H9 (cell line): Measurements from ENCODE around the gene ZCCHC7. TPM values are rescaled to one million over a fixed set of nuclear protein-coding genes. Genes with fewer than 3 reads are reported as not detected.
"Not testable (repeated sequence)": the region's sequence is repeated elsewhere in the genome, so short reads cannot be mapped to it uniquely, and the experiment has no call there.

Source experiments
- DNase-seq: peaks from one replicate; pipeline ENCODE4 v3.0.0-alpha.2; 2017
- H2AFZ ChIP-seq: one replicate; pipeline ENCODE4 v1.6.1; 2013; ENCODE audit warnings: mild to moderate bottlenecking, low read length, control low read depth, moderate library complexity
- H2AK5ac ChIP-seq: 2 replicates; pipeline ENCODE4 v1.6.1; 2013; ENCODE audit warnings: low read length, control low read depth, mixed read lengths; ENCODE audit not compliant: insufficient read length
- H2BK120ac ChIP-seq: one replicate; pipeline ENCODE4 v1.6.1; 2013; ENCODE audit warnings: low read depth, mild to moderate bottlenecking, low read length, control low read depth, inconsistent platforms; ENCODE audit not compliant: poor library complexity, severe bottlenecking
- H2BK12ac ChIP-seq: 2 replicates; pipeline ENCODE4 v1.6.1; 2013; ENCODE audit warnings: low read length, control low read depth, mixed read lengths, low read depth; ENCODE audit not compliant: insufficient read length
- H2BK15ac ChIP-seq: 2 replicates; pipeline ENCODE4 v1.6.1; 2013; ENCODE audit warnings: low read depth, low read length, control low read depth
- H2BK20ac ChIP-seq: one replicate; pipeline ENCODE4 v1.6.1; 2013; ENCODE audit warnings: low read depth, mild to moderate bottlenecking, low read length, control low read depth, inconsistent platforms; ENCODE audit not compliant: poor library complexity, severe bottlenecking
- H2BK5ac ChIP-seq: 2 replicates; pipeline ENCODE4 v1.6.1; 2013; ENCODE audit warnings: low read length, control low read depth, mixed read lengths; ENCODE audit not compliant: insufficient read length
- H3K14ac ChIP-seq: 2 replicates; pipeline ENCODE4 v1.6.1; 2013; ENCODE audit warnings: low read length, control low read depth; ENCODE audit not compliant: insufficient read depth
- H3K18ac ChIP-seq: 2 replicates; pipeline ENCODE4 v1.6.1; 2013; ENCODE audit warnings: low read depth, mild to moderate bottlenecking, mixed read lengths, low read length, control low read depth; ENCODE audit not compliant: insufficient read length
- H3K23ac ChIP-seq: 2 replicates; pipeline ENCODE4 v1.6.1; 2013; ENCODE audit warnings: low read length, control low read depth, mixed read lengths, low read depth; ENCODE audit not compliant: insufficient read length
- H3K23me2 ChIP-seq: 2 replicates; pipeline ENCODE4 v1.6.1; 2013; ENCODE audit warnings: low read depth, mild to moderate bottlenecking, mixed read lengths, low read length, control low read depth; ENCODE audit not compliant: insufficient read length, poor library complexity, severe bottlenecking
- H3K27ac ChIP-seq: 2 replicates; pipeline ENCODE4 v1.5.1; 2013; ENCODE audit warnings: low read length, control low read depth, mixed read lengths, low read depth; ENCODE audit not compliant: insufficient read length
- H3K27me3 ChIP-seq: 2 replicates; pipeline ENCODE4 v1.6.1; 2013; ENCODE audit warnings: low read length, control low read depth, inconsistent platforms; ENCODE audit not compliant: insufficient read depth
- H3K4ac ChIP-seq: 2 replicates; pipeline ENCODE4 v1.6.1; 2013; ENCODE audit warnings: low read depth, mild to moderate bottlenecking, control low read depth, inconsistent platforms, low read length, moderate library complexity
- H3K4me1 ChIP-seq: 2 replicates; pipeline ENCODE4 v1.6.1; 2013; ENCODE audit warnings: low read length, control low read depth, inconsistent platforms; ENCODE audit not compliant: insufficient read depth
- H3K4me2 ChIP-seq: 2 replicates; pipeline ENCODE4 v1.6.1; 2013; ENCODE audit warnings: low read length, control low read depth, mixed read lengths; ENCODE audit not compliant: insufficient read length, insufficient read depth
- H3K56ac ChIP-seq: 2 replicates; pipeline ENCODE4 v1.6.1; 2013; ENCODE audit warnings: low read depth, mild to moderate bottlenecking, mixed read lengths, low read length, control low read depth; ENCODE audit not compliant: insufficient read length
- H3K79me1 ChIP-seq: 2 replicates; pipeline ENCODE4 v1.6.1; 2013; ENCODE audit warnings: low read depth, mild to moderate bottlenecking, moderate library complexity, low read length, control low read depth, inconsistent platforms; ENCODE audit not compliant: insufficient read depth, poor library complexity, severe bottlenecking
- H3K79me2 ChIP-seq: 2 replicates; pipeline ENCODE4 v1.6.1; 2013; ENCODE audit warnings: low read length, control low read depth, inconsistent platforms; ENCODE audit not compliant: insufficient read depth
- H3K9ac ChIP-seq: 2 replicates; pipeline ENCODE4 v1.6.1; 2013; ENCODE audit warnings: low read length, control low read depth, mixed read lengths; ENCODE audit not compliant: insufficient read length; ENCODE audit errors: extremely low read depth
- H3K9me3 ChIP-seq: one replicate; pipeline ENCODE4 v1.6.1; 2013; ENCODE audit warnings: low read depth, low read length, inconsistent platforms; ENCODE audit not compliant: control insufficient read depth
- H3T11ph ChIP-seq: one replicate; pipeline ENCODE4 v1.6.1; 2013; ENCODE audit warnings: mild to moderate bottlenecking, low read length, control low read depth, inconsistent platforms
- H4K20me1 ChIP-seq: one replicate; pipeline ENCODE4 v1.6.1; 2013; ENCODE audit not compliant: control insufficient read depth, insufficient read length, insufficient read depth
- H4K5ac ChIP-seq: 2 replicates; pipeline ENCODE4 v1.6.1; 2013; ENCODE audit warnings: low read depth, mild to moderate bottlenecking, mixed read lengths, low read length, control low read depth; ENCODE audit not compliant: insufficient read length
- H4K8ac ChIP-seq: replicated peaks from 2 replicates; pipeline ENCODE4 v1.6.1; 2013; ENCODE audit warnings: low read length, control low read depth, mixed read lengths, low read depth; ENCODE audit not compliant: insufficient read length
- H4K91ac ChIP-seq: 2 replicates; pipeline ENCODE4 v1.6.1; 2013; ENCODE audit warnings: low read depth, mild to moderate bottlenecking, moderate library complexity, mixed read lengths, low read length, control low read depth; ENCODE audit not compliant: insufficient read length
- H3K27ac Mint-ChIP-seq, 3 experiments: 2 replicates in 2 of 3; 3 replicates in 1 of 3; pipeline ENCODE4 v1.8.0; 2020 to 2021; ENCODE audit warnings: mixed read lengths in 3 of 3, mild to moderate bottlenecking in 1 of 3, moderate library complexity in 1 of 3
- H3K27me3 Mint-ChIP-seq: 2 replicates; pipeline ENCODE4 v1.8.0; 2021; ENCODE audit warnings: low read depth, mild to moderate bottlenecking, moderate library complexity, mixed read lengths
- H3K36me3 Mint-ChIP-seq, 3 experiments: 2 replicates in 2 of 3; 3 replicates in 1 of 3; pipeline ENCODE4 v1.8.0; 2020 to 2021; ENCODE audit warnings: low read depth in 3 of 3, mixed read lengths in 3 of 3; ENCODE audit not compliant: insufficient read depth in 1 of 3
- H3K4me1 Mint-ChIP-seq, 2 experiments: 2 replicates each; pipeline ENCODE4 v1.8.0; 2020; ENCODE audit warnings: mixed read lengths in 2 of 2
- H3K4me3 Mint-ChIP-seq, 2 experiments: 2 replicates in 1 of 2; 3 replicates in 1 of 2; pipeline ENCODE4 v1.8.0; 2020 to 2021; ENCODE audit warnings: mild to moderate bottlenecking in 2 of 2, mixed read lengths in 2 of 2, moderate library complexity in 1 of 2
- H3K9me3 Mint-ChIP-seq, 2 experiments: 2 replicates in 1 of 2; 3 replicates in 1 of 2; pipeline ENCODE4 v1.8.0; 2020; ENCODE audit warnings: mild to moderate bottlenecking in 2 of 2, mixed read lengths in 2 of 2, moderate library complexity in 1 of 2
- CTCF ChIP-seq: fragments of 200-600 bp; sonication (generic); conservative IDR thresholded peaks from 3 replicates; pipeline ENCODE4 v1.8.0; 2021; ENCODE audit warnings: antibody characterized with exemption, mild to moderate bottlenecking
- WGBS: extraction: QIAGEN DNeasy Blood & Tissue Kit; methylation state at CpG from one replicate; pipeline ENCODE4 v1.1.7; 2013; ENCODE audit warnings: missing lambda C conversion rate, low lambda C conversion rate, mixed read lengths; ENCODE audit not compliant: insufficient read length; ENCODE audit errors: extremely low coverage; 5-methylcytosine and 5-hydroxymethylcytosine counted together
- total RNA-seq: library from RNA; stranded (reverse); gene quantifications from 2 replicates; pipeline ENCODE4 v1.2.1, GENCODE V29; 2021

The ZCCHC7 gene
- total RNA-seq, 1 experiment from 2014 or later, result 20.3 TPM

DNA sequence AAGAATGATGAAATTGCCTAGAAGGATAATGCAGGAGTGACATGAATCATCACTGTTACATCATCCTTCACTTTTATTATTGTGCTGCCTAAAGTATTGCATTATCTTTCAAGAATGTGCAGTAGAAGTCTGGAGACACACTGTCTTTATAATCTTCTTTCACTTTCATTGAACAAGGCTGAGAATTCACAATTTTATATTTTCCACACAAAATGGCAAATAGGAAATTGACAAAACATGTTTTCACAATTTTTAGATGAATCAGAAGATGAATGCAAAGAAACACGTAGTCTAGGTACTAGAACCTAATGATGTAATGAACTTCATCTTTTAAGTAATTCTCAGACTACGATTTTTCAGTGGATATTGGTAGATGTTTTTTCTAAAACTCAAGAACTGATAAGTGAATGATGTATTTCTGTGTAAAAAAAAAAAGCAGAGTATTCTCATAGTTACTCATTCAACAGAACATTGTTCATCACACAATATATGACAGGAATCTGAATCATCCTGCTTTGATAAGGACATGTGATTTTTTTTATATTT is 170.6 kb downstream of the ZCCHC7 start:
- H3K9me3 Mint-ChIP-seq, result no peaks in the 10 kb centered on the region; a peak in 1 of 5 replicates
- Histone ChIP-seq H3K23me2 (no peaks in the 10 kb centered on the region), H3K9me3 (no peaks in the 10 kb centered on the region)

DNA sequence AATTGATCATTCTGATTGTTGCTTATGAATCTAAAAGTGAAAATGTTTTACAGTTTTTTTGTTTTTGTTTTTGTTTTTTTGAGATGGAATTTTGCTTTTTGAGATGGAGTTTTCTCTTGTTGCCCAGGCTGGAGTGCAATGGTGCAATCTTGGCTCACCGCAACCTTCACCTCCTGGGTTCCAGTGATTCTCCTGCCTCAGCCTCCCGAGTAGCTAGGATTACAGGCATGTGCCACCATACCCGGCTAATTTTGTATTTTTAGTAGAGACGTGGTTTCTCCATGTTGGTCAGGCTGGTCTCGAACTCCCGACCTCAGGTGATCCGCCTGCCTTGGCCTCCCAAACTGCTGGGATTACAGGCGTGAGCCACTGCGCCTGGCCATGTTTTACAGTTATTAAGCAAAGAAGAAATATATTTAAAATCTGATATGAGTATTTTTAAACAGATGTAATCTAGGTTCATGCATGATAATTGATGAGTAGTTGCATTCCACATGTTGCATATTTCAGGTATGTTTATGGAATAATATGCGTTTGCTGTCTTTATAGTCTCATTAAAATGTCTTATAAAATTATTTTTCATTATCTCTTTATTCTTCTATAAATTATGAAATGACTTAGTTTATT is 171.4 kb downstream of the ZCCHC7 start:
- H4K5ac ChIP-seq, H2BK120ac ChIP-seq, H3K79me1 ChIP-seq: not testable (repeated sequence)

More for the DNA sequence above, 170.6 kb downstream of the ZCCHC7 start:
- no peak overlapping the region; a peak in 1 of 7 replicates for H3K27ac Mint-ChIP-seq
- Histone ChIP-seq H3K4me2 (no peak overlapping the region), H2BK20ac (no peak overlapping the region), H4K91ac (no peak overlapping the region), H3K27ac (no peak overlapping the region), H3K9ac (no peak overlapping the region), H3K27me3 (no peaks in the 10 kb centered on the region), H4K8ac (no peak overlapping the region), H2AFZ (no peak overlapping the region), H2BK15ac (no peak overlapping the region), H4K20me1 (no peaks in the 10 kb centered on the region), H3K23ac (no peak overlapping the region), H3K18ac (no peak overlapping the region), H3K14ac (no peak overlapping the region), H3K79me2 (no peaks in the 10 kb centered on the region), H3T11ph (no peak overlapping the region), H3K56ac (no peak overlapping the region), H3K4ac (no peak overlapping the region), H2BK5ac (no peak overlapping the region), H4K5ac (no peak overlapping the region), H3K79me1 (no peaks in the 10 kb centered on the region), H2BK12ac (no peak overlapping the region), H2AK5ac (no peak overlapping the region), H2BK120ac (no peak overlapping the region), H3K4me1 (no peaks in the 10 kb centered on the region)
- H3K27me3 Mint-ChIP-seq, result no peaks in the 10 kb centered on the region
- H3K36me3 Mint-ChIP-seq, result no peaks in the 10 kb centered on the region
- DNase-seq, result no peak
- WGBS, result no CpG with 5 or more reads among the region's 2 CpGs
- H3K4me3 Mint-ChIP-seq, result no peak overlapping the region
- no peak for TF ChIP-seq CTCF
- peaks cover 8 to 11% of the 10 kb centered on the region in 2 experiments; a peak in 3 of 4 replicates for H3K4me1 Mint-ChIP-seq

More for the DNA sequence above, 171.4 kb downstream of the ZCCHC7 start:
- not testable (repeated sequence) for H2AFZ ChIP-seq, H3K27ac ChIP-seq, H4K91ac ChIP-seq, H3K27me3 ChIP-seq, H3K27ac Mint-ChIP-seq, H4K20me1 ChIP-seq, H4K8ac ChIP-seq, DNase-seq, H3K14ac ChIP-seq, H2BK15ac ChIP-seq, H3K4me2 ChIP-seq, H3K27me3 Mint-ChIP-seq, H3K9me3 Mint-ChIP-seq, H3K4me3 Mint-ChIP-seq, H3K23me2 ChIP-seq, H3K36me3 Mint-ChIP-seq, H3K18ac ChIP-seq, H2BK20ac ChIP-seq, H3K9me3 ChIP-seq, H2BK5ac ChIP-seq, H3K23ac ChIP-seq, H3T11ph ChIP-seq, H3K4ac ChIP-seq, H3K9ac ChIP-seq, H3K56ac ChIP-seq, H2BK12ac ChIP-seq, H3K79me2 ChIP-seq, H2AK5ac ChIP-seq, H3K4me1 ChIP-seq
- peaks cover 8 to 11% of the 10 kb centered on the region in 2 experiments; a peak in 3 of 4 replicates for H3K4me1 Mint-ChIP-seq
- WGBS, result no CpG with 5 or more reads among the region's 10 CpGs
